GM10847 (cell line): ENCODE data around the gene RGS3.

Experiments used
- POLR2A ChIP-seq: IDR thresholded peaks from 2 replicates; pipeline ENCODE4 v1.6.1; 2011; ENCODE audit not compliant: insufficient read length; ENCODE audit errors: extremely low read depth

Gene RGS3

GRCh38 chr9:113645227-113645977, 181.9 kb downstream of the RGS3 start:
- no peak for TF ChIP-seq POLR2A

GRCh38 chr9:113645978-113646253, 182.4 kb downstream of the RGS3 start:
- TF ChIP-seq POLR2A = no peak

- no peak for TF ChIP-seq POLR2A
Observed at GRCh38 chr9:113646491-113646890, 183.0 kb downstream of the RGS3 start.
